ENCODE measurements around the gene SEPTIN5.
"Not testable (repeated sequence)": the region's sequence is repeated elsewhere in the genome, so short reads cannot be mapped to it uniquely, and the experiment has no call there.

Gene SEPTIN5

DNA sequence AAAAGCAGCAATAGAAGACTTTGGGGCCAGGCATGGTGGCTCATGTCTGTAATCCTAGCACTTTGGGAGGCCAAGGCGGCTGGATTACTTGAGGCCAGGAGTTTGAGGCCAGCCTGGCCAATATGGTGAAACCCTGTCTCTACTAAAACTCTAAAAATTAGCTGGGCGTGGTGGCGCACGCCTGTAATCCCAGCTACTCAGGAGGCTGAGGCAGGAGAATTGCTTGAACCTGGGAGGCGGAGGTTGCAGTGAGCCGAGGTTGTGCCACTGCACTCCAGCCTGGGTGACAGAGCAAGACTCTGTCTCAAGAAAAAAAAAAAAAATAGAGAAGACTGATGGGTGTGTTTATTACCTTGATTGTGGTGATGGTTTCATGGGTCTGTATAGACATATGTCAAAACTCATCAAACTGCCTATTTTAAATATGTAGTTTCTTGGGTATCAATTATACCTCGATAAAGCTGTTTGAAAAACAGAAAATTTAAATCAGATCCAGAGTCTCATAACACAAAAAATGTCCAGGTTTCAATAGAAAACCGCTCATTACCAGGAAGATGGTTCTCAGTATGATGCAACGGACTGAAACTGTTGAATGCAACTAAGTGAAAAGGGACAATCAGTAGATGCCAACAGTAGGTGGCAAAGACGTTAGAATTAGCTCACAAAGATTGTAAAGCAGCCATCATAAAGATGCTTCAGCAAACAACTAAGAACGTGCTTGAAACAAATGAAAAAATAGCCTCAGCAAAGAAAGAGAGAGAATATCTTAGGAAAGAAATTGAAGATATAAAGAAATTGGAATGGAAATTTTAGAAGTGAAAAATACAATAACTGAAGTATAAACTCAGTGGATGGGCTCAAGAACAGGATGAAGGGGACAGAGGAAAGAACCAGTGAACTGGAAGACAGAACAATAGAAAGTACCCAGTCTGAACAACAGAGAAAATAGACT lies 33.1 kb upstream of the SEPTIN5 start:
- DNase-seq: no peak

DNA sequence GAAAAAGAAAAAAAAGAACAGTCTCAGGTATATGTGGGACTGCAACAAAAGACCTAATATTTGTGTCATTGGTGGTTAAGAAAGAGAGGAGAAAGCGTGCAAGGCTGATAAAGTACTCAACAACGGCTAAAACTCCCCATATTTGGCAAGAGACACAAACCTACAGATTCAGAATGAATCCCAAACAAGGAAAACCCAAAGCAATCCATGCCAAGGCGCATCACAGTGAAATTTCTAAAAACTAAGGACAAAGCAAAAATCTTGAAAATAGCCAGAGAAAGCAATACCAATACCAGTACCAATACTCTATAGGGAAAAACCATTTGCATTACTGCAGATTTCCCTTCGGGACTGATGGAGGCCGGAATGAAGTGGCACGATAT lies 32.4 kb upstream of the SEPTIN5 start:
- no peak for DNase-seq

DNA sequence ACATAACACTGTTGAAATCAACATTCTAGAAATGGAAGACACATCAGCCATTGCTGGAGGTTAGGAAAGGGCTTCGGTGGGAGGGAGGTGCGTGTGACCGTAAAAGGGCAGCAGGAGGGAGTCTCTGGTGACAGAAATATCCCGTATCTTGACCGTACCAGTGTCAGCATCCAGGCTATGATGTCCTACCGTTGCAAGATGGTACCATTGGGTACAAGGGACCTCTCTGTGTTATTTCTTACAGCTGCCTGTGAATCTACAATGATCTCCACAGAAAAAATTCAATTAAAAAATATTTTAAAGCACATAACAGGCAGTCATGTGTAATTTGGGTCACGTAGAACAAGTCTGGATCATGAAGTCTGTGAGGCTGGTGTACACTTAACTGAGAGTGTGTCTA lies 27.4 kb upstream of the SEPTIN5 start:
- DNase-seq: no peak

- no peak for DNase-seq
These were observed 26.6 kb upstream of the SEPTIN5 start for GRCh38 chr22:19687561-19688300.

DNA sequence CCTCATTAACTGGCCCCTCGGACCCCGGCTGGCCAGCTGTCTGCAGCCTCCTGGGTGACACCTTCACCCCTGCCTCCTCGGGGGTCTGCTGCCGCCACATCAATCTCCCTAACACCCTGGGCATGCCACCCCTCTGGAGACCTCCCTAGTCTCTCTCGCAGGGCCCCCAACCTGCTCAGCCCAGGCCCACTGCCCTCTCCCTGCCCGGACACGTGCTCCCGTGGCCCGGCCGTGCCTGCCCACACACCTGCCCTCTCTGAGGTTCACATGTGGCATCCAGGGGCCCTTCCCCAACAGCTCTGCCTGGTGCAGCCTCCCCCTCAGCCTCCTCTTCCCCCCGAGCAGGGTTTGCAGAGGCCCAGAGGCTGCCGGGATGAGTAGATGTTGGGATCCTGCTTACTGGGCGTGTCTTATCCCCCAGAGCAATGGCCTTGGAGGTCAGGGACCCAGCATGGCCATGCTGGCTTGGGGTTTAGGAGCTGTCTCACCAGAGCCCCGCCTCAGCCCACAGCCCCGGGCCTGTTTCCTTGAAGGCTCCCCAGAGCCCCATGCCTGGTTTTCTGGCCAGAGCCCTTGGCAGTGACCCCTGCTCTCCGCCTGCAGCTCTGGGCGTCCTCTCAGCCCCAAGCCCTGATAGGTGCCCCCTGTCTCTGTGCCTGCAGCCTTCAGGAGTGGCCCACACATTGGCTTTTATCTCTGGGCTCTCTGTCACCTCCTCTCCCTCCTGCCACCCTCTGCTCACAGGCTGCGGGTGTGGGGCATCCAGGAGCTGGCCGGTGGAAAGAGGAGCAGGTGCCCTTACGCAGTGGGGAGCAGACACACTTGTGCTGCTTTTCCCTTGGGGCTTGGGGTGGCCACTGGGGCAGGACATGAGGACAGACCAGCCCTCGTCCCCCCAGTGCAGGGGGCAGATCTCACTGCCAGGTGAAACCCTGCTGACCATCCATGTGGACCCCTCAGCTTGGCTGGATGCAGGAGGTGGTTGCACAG lies 25.7 kb upstream of the SEPTIN5 start:
- no peak for DNase-seq

- no peak for DNase-seq
These were observed 24.9 kb upstream of the SEPTIN5 start for GRCh38 chr22:19689408-19689807.

- no peak for DNase-seq
These were observed 23.1 kb upstream of the SEPTIN5 start for GRCh38 chr22:19691007-19691720.

DNA sequence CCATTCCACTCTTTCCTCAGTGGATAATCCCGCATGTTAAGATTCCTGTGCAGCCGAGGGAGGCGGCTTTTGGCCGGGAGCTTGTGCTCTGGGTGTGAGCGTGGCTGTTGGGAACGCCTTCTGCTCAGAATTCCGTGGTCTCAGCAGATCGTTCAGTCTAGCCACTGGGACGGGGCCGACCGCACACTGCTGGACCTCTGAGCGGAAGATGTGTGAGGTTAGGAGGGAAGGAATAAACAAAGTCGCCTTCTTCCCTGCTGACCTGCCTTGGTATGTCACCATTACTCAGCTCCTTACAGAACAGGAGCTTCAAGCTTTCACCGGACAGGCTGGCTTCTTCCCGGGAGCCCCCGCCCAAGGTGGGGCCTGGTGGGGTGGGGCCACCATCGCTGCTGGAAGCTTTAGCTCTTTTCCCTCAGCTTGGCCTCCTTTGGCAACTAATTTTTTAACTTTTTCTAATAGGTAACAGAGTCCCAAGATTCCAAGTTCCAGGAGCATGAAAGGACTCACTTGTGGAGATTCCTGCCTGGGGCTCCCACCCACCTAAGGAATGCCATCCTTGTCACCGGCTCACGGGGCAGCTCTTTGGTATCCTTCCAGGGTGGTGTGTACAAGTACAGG lies 22.5 kb upstream of the SEPTIN5 start:
- no peak for DNase-seq

DNA sequence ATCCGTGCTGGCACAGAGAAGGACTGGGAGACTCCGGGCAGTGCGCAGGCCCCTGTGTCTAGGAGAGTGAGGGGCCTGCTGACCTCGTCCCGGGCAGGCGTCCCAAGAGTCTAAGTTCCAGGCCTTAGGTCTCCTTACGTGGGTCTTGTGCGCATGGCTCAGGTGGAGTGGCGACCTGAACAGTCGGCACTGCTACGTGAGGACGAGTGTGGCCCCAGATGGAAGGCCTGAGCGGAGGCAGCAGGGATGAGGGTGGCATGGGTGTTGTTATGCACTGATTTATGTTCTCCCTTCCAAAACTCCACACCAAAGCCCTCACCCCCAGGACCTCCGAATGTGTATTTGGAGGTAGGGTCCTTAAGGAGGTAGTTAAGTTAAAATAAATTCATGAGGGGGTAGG lies 20.7 kb upstream of the SEPTIN5 start:
- no peak for DNase-seq

DNA sequence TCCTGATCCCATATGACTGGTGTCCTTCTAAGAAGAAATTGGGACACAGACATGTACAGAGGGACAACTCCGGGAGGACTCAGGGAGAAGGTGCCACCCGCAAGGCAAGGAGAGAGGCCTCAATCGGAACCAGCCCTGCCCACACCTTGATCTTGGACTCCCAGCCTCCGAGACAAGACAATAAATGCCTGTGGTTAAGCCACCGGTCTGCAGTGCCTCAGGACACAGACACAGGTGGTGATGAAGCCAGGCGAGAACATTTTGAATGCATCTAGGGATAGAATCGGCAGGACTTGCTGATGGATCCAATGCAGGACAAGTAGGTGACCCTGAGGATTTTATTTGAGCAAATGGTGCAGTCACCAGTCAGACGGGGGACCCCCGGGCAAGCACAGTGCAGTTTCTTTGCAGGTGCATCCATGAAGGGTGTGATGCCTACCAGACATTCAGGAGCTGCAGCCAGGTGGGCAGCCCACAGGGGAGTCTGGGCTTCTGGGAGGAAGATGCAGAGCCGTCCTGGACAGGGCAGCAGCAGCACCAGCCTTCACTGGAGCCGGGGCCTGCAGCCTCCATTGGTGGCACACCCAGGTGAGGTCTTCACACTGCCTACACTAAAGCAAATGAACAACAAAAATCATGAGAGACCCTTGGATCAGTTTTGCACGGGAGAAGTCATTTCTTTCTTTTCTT lies 20.2 kb upstream of the SEPTIN5 start:
- no peak for DNase-seq

DNA sequence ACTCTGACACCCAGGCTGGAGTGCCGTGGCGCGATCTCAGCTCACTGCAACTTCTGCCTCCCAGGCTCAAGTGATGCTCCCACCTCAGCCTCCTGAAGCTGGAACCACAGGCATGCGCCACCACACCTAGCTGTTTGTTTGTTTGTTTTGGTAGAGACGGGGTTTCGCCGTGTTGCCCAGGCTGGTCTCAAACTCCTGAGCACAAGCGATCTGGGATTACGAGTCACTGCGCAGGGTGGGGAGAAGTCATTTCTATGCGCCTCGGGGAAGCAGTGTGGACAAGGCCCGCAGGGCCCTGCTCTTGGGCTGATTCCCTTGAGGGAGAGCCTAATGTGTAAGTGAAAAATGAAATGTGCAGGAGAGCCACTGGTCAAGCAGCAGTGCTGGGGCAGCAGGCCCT lies 19.6 kb upstream of the SEPTIN5 start:
- no peak for DNase-seq

- DNase-seq: no peak
These were observed 17.6 kb upstream of the SEPTIN5 start for GRCh38 chr22:19696504-19697276.

- DNase-seq: not testable (repeated sequence)
These were observed 16.4 kb upstream of the SEPTIN5 start for GRCh38 chr22:19697871-19698270.

- DNase-seq: no peak
These were observed 13.4 kb upstream of the SEPTIN5 start for GRCh38 chr22:19700790-19701419.

DNA sequence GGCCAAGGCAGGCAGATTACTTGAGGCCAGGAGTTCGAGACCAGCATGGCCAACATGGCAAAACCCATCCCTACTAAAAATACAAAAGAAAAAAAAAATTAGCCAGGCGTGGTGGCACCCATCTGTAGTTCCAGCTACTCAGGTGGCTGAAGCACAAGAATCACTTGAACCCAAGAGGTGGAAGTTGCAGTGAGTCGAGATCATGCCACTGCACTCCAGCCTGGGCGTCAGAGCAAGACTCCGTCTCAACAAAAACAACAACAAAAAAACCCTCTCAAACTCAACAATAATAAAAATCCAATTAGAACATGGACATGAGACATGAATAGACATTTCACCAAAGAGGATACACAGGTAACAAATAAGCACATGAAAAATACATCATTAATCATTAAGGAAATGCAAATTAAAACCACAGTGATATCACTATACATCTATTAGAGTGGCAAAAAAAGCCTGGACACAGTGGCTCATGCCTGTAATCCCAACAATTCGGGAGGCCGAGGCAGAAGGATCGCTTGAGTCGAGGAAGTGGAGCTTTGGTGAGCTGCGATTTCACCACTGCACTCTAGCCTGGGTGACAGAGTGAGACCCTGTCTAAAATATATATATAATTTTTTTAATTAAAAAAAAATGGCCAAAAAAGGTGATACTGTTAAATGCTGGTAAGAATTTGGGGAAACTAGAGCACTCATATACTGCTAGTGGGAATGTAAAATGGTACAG lies 12.7 kb upstream of the SEPTIN5 start:
- no peak for DNase-seq

DNA sequence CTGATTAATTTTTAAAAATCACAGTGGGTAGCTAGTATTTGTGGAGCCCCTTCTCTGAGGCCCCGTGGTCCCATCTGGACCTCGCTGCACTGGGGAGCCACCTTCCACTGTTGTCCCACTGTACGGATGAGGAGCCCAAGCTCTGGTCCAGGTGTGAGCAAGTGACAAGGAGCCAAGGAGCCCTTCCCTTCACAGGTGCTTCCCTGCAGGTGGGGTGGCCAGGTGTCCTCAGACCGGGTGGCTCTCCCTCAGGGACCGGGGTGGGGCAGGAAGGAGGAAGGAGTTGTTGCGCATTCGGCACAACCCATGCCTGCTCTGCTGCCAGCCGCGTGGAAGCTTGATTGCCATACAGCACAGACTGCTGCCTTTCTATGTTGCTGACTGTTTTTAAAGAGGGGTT lies 10.4 kb upstream of the SEPTIN5 start:
- DNase-seq: no peak

DNA sequence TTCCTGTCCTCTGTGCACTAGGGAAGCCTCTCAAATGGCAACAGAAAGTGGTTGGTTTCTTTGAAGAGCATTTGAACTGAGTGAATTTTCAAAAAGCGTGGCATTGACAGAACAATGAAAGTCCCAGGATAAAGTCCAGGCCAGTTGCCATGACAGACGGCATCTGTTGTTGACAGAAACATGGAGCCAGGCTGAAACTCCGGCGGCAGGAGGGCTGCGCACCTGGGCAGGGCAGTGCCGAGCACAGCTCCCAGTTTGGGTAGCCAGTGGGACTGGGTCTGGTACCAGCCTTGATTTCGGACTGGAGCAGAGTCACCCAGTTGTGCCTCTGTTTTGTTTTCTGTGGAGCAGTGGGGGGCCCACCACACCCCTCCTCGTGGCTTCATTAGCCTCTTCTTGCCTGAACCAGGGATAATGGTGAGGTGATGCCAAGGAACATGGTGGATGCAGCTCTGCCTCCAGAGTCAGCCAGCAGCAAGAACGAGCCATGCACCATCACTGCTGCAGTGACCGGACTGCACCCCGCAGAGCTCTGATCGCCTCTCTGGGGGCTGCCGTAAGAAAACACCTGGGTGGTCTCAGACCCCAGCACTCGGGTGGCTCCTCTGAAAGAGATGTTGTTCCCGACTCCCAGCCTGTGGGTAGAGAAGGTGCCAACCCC lies 9.8 kb upstream of the SEPTIN5 start:
- no peak for DNase-seq

DNA sequence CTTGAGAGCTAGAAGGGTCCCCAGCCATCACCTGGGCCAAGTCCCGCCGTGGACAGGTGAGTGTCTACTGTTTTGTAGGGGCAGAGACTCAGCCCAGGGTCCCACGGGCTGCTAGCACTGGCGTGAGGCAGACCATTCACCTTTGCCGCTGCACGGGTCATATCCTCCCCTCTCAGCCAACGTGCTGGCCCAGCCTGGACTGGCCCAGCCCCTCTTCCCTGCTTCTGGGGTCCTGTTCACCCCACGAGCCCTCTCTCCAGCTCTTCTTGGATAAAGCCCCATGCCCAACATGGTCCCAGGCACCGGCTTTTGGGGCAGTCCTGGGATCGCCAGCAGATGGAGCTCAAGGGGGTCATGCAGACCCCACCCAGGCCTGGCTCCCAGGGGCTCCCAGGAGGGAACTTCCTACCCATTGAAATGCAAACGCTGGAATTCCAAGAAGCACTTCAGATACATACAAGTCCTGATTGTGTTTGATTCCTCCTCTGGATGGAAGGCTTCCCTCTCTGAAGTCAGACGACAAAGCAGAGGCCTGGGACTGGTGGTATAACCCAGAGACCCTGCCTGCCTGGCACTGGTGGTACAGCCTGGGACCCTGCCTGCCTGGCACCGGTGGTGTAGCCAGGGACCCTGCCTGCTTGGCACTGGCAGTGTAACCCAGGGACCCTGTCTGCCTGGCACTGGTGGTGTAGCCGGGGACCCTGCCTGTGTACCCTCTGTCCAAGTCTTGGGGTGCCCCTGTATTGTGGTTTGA lies 8.9 kb upstream of the SEPTIN5 start:
- no peak for DNase-seq
